Activated CD8-positive, alpha-beta T cell treated with anti-CD3 and anti-CD28 coated beads for 36 hours (primary cell): ENCODE results near the gene ERGIC3. TPM values are rescaled to one million over a fixed set of nuclear protein-coding genes. Genes with fewer than 3 reads are reported as not detected.

Source experiments
- ATAC-seq: fragments of 200-7000 bp; cut with Tn5 transposase; one replicate; pipeline ENCODE4 v1.10.0; 2021; ENCODE audit warnings: mild to moderate bottlenecking, moderate library complexity
- CTCF ChIA-PET: fragments of 350-600 bp; sonication (Branson Sonifier 250); formaldehyde crosslinking; loops from one replicate; lab custom pipeline; 2021; ENCODE audit warnings: antibody characterized with exemption; lab: Charles Lee
- POLR2A ChIA-PET: fragments of 350-600 bp; sonication (Branson Sonifier 250); formaldehyde crosslinking; loops from one replicate; lab custom pipeline; 2021; ENCODE audit warnings: antibody characterized with exemption; lab: Charles Lee
- DNase-seq: peaks from one replicate; pipeline ENCODE4 v3.0.0-alpha.2; 2020
- H3K27ac Mint-ChIP-seq: one replicate; pipeline ENCODE4 v1.8.0; 2021; ENCODE audit warnings: mild to moderate bottlenecking, mixed read lengths
- H3K27me3 Mint-ChIP-seq: one replicate; pipeline ENCODE4 v1.8.0; 2021; ENCODE audit warnings: mixed read lengths
- H3K36me3 Mint-ChIP-seq: one replicate; pipeline ENCODE4 v1.8.0; 2021; ENCODE audit warnings: low read depth, mixed read lengths
- H3K4me1 Mint-ChIP-seq: one replicate; pipeline ENCODE4 v1.8.0; 2021; ENCODE audit warnings: low read depth, mixed read lengths
- H3K4me3 Mint-ChIP-seq: one replicate; pipeline ENCODE4 v1.8.0; 2021; ENCODE audit warnings: mild to moderate bottlenecking, moderate library complexity, mixed read lengths
- H3K9me3 Mint-ChIP-seq: one replicate; pipeline ENCODE4 v1.8.0; 2021; ENCODE audit warnings: mixed read lengths
- intact Hi-C: fragments of 100-400 bp; cut with micrococcal nuclease; formaldehyde crosslinking; loops from one replicate; pipeline ENCODE4 v1.10.0; 2022
- total RNA-seq, 2 experiments: library from RNA; stranded (reverse); gene quantifications; one replicate each; pipeline ENCODE4 v1.2.3, GENCODE V29; 2021
- TF ChIP-seq, protein P1 (sequence below): fragments of 200-600 bp; IDR thresholded peaks from one replicate; pipeline ENCODE4 v1.8.0; 2022; ENCODE audit warnings: antibody characterized with exemption, mild to moderate bottlenecking

Gene ERGIC3
- total RNA-seq, 2 experiments from 2014 or later: 94.3 to 98.0 TPM

DNA sequence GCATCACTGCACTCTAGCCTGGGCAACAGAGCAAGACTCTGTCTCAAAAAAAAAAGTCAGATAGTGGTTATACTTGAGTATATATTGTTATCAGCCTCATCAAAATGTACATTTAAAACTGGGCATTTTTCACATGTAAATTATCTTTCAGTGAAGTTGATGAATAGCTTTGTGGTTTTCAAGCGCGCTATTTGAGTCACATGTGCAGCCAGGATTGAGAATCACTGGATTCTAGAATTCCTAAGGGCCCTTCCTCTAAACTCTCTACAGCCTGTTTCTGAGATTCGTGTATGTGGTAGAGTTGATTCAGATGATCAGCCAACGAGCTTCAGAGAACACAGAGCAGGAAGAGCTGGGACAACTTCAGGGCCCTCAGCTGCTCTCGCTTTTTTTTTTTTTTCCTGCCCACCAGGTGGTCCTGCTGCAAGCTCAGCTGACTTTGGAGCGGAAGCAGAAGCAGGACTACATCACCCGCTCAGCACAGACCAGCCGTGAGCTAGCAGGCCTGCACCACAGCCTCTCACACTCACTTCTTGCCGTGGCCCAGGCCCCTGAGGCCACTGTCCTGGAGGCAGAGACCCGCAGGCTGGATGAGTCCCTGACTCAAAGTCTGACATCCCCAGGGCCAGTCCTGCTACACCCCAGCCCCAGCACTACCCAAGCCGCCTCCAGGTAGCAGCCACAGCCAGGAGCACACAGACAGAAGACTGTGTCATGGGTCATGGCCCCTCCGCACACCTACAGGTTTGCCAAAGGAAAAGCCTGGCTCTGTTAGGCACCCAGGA is 30.7 kb upstream of the ERGIC3 start:
- H3K36me3 Mint-ChIP-seq: peaks cover 25% of the 10 kb centered on the region
- H3K4me3 Mint-ChIP-seq: no peak overlapping the region
- ATAC-seq: no peak
- H3K27me3 Mint-ChIP-seq: no peaks in the 10 kb centered on the region
- ChIA-PET POLR2A (no interaction called here), CTCF (no interaction called here)
- no peak for DNase-seq
- no peaks in the 10 kb centered on the region for H3K9me3 Mint-ChIP-seq
- intact Hi-C loops: no loop called here
- H3K27ac Mint-ChIP-seq: no peak overlapping the region
- H3K4me1 Mint-ChIP-seq: peaks cover 11% of the 10 kb centered on the region
- TF ChIP-seq, protein P1, sequence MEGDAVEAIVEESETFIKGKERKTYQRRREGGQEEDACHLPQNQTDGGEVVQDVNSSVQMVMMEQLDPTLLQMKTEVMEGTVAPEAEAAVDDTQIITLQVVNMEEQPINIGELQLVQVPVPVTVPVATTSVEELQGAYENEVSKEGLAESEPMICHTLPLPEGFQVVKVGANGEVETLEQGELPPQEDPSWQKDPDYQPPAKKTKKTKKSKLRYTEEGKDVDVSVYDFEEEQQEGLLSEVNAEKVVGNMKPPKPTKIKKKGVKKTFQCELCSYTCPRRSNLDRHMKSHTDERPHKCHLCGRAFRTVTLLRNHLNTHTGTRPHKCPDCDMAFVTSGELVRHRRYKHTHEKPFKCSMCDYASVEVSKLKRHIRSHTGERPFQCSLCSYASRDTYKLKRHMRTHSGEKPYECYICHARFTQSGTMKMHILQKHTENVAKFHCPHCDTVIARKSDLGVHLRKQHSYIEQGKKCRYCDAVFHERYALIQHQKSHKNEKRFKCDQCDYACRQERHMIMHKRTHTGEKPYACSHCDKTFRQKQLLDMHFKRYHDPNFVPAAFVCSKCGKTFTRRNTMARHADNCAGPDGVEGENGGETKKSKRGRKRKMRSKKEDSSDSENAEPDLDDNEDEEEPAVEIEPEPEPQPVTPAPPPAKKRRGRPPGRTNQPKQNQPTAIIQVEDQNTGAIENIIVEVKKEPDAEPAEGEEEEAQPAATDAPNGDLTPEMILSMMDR: no peak

DNA sequence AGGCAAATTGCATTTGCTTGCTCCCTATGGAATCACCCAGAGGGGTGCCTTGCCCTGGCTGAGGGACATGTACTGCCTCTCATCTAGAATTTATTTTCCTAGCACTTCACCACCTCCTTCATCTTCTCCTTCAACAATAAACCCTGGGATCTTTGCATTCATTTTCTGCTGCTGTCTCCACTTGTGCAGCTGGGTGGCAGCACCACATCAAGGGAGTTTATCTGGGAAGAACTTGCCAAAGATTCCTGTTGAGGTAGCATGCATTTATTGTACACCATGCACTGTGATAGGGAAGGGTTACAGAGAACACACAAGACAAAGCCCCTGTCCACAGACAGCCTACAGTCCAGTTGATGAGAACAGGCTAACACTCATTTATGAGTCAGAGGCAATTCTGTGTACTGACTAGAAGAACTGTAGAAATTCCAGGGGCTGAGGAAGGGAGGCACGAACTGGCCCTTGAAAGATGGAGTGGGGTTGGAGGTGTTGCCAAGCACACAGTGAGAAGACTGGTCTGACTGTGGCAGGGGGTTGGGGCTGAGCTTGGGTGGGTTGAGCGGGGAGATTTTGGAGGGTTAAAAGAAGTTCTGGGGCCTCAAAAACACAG is 30.0 kb upstream of the ERGIC3 start:
- ATAC-seq (no peak), DNase-seq (no peak)
- Mint-ChIP-seq H3K4me1 (peaks cover 3% of the 10 kb centered on the region), H3K4me3 (no peak overlapping the region), H3K27me3 (no peaks in the 10 kb centered on the region), H3K36me3 (peaks cover 22% of the 10 kb centered on the region), H3K27ac (no peak overlapping the region), H3K9me3 (no peaks in the 10 kb centered on the region)
- ChIA-PET CTCF (interaction anchor here (0.9 to 2.1 kb wide), 3 partner anchors 9 to 117 kb away, joined by 3 to 5 read pairs (median 3); no protein-coding TSS in a partner anchor), POLR2A (interaction anchor here (0.5 to 0.6 kb wide), 2 partner anchors 21 to 35 kb away, joined by 3 to 4 read pairs; no protein-coding TSS in a partner anchor)
- TF ChIP-seq, protein P1: no peak
- intact Hi-C loops: no loop called here

DNA sequence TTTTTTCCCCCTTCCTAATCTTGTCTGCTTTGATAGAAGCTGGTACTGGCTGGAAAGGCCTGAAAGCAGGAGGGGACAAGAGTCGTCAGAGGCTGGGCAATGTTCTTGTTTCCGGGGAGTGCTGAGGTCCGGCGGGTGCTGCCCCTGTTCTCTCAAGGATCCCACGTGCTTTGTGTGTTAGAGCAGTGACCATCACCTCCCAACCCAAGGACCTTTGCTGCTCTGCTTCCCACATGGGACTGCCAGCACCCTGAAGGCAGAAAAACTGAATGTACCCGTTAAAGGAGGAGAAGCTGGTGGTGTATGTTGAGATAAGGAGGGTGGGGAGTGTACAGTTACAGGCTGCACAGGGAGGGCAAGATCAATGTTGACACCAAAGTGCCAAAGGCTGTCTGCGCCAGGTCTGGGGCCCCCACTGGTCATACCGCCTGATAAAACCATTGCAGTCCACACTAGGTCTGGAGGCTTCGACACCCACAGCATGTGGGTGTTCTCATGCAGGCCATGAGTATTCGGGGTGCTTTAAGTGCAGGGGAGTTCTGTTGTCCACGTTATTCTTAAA is 27.4 kb upstream of the ERGIC3 start:
- Mint-ChIP-seq H3K4me1 (no peaks in the 10 kb centered on the region), H3K27ac (no peak overlapping the region), H3K27me3 (no peaks in the 10 kb centered on the region), H3K9me3 (no peaks in the 10 kb centered on the region), H3K36me3 (peaks cover 12% of the 10 kb centered on the region), H3K4me3 (no peak overlapping the region)
- POLR2A ChIA-PET: interaction anchor here (1.1 to 1.4 kb wide), 2 partner anchors 12 to 15 kb away, joined by 3 read pairs; no protein-coding TSS in a partner anchor
- DNase-seq (no peak), ATAC-seq (no peak)
- intact Hi-C loops: no loop called here
- CTCF ChIA-PET: no interaction called here
- TF ChIP-seq, protein P1: no peak

DNA sequence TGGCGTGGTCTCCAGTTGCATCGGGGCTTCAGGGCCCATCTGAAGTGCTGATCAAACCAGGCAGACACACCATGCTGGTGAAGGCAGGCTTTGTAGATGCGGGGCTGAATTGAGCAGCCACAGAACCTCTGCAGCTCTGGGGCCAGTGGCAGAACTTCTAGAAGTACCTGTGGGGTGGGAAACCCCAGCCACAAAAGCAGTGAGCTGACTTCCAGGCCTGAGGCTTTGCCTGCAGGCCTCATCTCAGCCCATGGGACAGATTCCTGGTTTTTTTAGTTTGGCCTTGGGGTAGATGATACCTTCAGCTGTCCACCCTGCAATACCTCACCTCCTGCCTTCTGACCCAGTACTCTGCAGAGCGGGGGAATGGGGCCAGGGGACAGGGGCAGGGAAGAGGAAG is 26.5 kb upstream of the ERGIC3 start:
- Mint-ChIP-seq H3K4me3 (no peak overlapping the region), H3K4me1 (no peaks in the 10 kb centered on the region), H3K27me3 (no peaks in the 10 kb centered on the region), H3K36me3 (peaks cover 10% of the 10 kb centered on the region), H3K27ac (no peak overlapping the region), H3K9me3 (no peaks in the 10 kb centered on the region)
- ATAC-seq: no peak
- CTCF ChIA-PET: no interaction called here
- POLR2A ChIA-PET: interaction anchor here (0.6 to 2.0 kb wide), 3 partner anchors 25 to 112 kb away, joined by 3 to 8 read pairs (median 5); partner anchors contain the start of gene ERGIC3
- intact Hi-C loops: no loop called here
- DNase-seq: no peak
- TF ChIP-seq, protein P1: no peak
